ENCODE data around the gene FBXW10. TPM values are rescaled to one million over a fixed set of nuclear protein-coding genes. Genes with fewer than 3 reads are reported as not detected.
A peak's percentile ranks its signal among the peaks of the same experiment; 100 is the strongest.
"Not testable (repeated sequence)": the region's sequence is repeated elsewhere in the genome, so short reads cannot be mapped to it uniquely, and the experiment has no call there.

The FBXW10 gene
- total RNA-seq, 1 experiment from 2014 or later = not detected

DNA sequence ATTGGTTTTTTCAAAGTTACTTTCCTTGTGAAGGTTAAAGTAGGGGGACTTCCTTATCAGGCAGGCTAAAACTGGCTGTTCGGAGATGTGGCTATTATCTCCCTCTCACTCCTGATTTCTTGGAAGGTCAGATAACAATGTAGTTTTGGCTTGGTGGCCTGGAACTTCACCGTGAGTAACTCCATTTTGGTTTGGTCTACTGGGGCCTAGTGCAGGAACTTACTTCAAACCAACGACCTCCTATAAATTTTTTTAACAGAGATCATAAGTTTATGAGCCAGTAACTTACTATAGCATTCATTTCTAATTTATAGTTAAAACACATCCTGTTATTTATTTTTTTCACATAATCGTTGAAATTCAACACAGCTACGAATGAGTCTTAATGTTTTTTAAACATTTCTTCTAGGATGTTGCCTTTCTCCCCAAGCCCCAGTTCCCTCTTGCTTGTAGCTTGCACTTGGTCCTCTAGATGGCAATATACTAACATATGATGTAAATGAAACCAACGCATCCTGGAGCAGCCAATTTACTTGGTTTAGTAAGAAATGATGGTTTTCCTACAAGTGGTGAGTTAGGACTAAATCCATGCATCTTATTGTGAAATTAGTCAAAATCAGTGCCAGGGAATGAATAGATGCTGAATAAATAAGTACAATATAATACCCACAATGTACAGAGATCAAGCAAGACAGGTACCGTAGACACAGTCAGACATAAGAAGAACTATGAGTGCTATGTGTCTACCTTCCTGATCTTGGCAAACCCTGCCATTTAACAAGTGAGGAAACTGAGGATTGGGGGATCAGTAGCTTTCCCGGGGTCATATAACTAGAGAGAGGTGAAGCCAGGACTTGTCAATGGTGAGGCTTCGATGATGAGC, 72.9 kb downstream of the FBXW10 start:
- TF ChIP-seq, protein P1, sequence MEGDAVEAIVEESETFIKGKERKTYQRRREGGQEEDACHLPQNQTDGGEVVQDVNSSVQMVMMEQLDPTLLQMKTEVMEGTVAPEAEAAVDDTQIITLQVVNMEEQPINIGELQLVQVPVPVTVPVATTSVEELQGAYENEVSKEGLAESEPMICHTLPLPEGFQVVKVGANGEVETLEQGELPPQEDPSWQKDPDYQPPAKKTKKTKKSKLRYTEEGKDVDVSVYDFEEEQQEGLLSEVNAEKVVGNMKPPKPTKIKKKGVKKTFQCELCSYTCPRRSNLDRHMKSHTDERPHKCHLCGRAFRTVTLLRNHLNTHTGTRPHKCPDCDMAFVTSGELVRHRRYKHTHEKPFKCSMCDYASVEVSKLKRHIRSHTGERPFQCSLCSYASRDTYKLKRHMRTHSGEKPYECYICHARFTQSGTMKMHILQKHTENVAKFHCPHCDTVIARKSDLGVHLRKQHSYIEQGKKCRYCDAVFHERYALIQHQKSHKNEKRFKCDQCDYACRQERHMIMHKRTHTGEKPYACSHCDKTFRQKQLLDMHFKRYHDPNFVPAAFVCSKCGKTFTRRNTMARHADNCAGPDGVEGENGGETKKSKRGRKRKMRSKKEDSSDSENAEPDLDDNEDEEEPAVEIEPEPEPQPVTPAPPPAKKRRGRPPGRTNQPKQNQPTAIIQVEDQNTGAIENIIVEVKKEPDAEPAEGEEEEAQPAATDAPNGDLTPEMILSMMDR (IDR thresholded peaks at IDR 0.05) = peak; percentile 65; the same call in 1 of the 2 replicates
- H3K4me1 ChIP-seq (ENCODE audit: control insufficient read depth, insufficient read depth, low read length); CTCF ChIA-PET; intact Hi-C loops (cut with micrococcal nuclease; ENCODE audit: unreplicated experiment); H3K27me3 ChIP-seq (ENCODE audit: control insufficient read depth, insufficient read depth, low read length); H3K9me3 ChIP-seq (ENCODE audit: control insufficient read depth, insufficient read depth, low read depth, low read length); POLR2A ChIA-PET; H3K36me3 ChIP-seq (ENCODE audit: control insufficient read depth, insufficient read depth, low read length); H3K27ac ChIP-seq (ENCODE audit: low read length); in situ Hi-C loops (cut with HindIII; ENCODE audit: low pct_unique_long_range_greater_than_20kb, low sequenced_read_pairs); BruUV-seq (replicated peaks); H3K4me3 ChIP-seq (ENCODE audit: low read depth in 2 of 2, low read length in 2 of 2): not testable (repeated sequence)
- DNase-seq (ENCODE audit: low read depth, low spot score) (peak; percentile 25), ATAC-seq (peak; percentile 89)

DNA sequence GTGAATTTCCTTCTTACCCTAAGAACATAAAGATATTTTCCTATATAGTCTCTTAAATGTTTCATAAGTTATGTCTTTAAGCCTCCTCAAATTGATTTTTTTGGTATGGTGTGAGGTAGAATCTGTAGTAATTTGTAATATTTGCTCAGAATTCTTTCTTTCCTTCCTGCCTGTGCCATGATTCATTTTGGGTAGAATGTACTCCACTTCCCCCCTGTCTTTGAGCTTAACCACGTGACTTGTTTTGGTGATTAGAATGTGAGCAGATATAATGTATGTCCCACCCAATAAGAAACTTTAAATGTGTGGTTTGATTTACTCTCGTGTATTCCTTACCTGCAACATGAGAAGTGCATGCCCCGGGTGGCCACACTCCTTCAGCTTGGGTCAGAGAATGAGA, 77.6 kb downstream of the FBXW10 start:
- H3K9me3 ChIP-seq (ENCODE audit: control insufficient read depth, insufficient read depth, low read depth, low read length); in situ Hi-C loops (cut with HindIII; ENCODE audit: low pct_unique_long_range_greater_than_20kb, low sequenced_read_pairs); ATAC-seq; H3K27ac ChIP-seq (ENCODE audit: low read length); H3K4me3 ChIP-seq (ENCODE audit: low read depth in 2 of 2, low read length in 2 of 2); H3K36me3 ChIP-seq (ENCODE audit: control insufficient read depth, insufficient read depth, low read length); POLR2A ChIA-PET; H3K27me3 ChIP-seq (ENCODE audit: control insufficient read depth, insufficient read depth, low read length); intact Hi-C loops (cut with micrococcal nuclease; ENCODE audit: unreplicated experiment); H3K4me1 ChIP-seq (ENCODE audit: control insufficient read depth, insufficient read depth, low read length); CTCF ChIA-PET; DNase-seq (ENCODE audit: low read depth, low spot score); BruUV-seq (replicated peaks): not testable (repeated sequence)

DNA sequence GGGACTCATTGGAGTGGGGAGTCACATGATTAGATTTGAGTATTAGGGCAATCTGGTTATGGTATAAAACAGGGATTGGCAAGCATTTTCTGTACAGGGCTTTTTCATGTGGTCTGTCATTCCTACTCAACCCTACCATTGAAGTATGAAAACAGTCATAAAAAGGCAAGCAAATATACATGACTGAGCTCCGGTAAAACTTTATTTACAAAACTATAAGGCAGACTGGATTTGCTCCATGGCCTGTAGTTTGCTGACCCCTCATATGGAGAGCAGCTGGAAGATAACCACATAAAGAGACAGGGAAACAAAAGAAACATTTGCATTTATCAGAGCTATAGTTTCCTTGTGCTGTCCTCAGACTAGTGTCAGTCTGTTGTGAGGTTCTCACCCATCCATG, 83.8 kb downstream of the FBXW10 start:
- CTCF ChIA-PET; in situ Hi-C loops (cut with HindIII; ENCODE audit: low pct_unique_long_range_greater_than_20kb, low sequenced_read_pairs); intact Hi-C loops (cut with micrococcal nuclease; ENCODE audit: unreplicated experiment); H3K36me3 ChIP-seq (ENCODE audit: control insufficient read depth, insufficient read depth, low read length); BruUV-seq (replicated peaks); H3K27me3 ChIP-seq (ENCODE audit: control insufficient read depth, insufficient read depth, low read length); H3K27ac ChIP-seq (ENCODE audit: low read length); ATAC-seq; H3K9me3 ChIP-seq (ENCODE audit: control insufficient read depth, insufficient read depth, low read depth, low read length); DNase-seq (ENCODE audit: low read depth, low spot score); POLR2A ChIA-PET; H3K4me1 ChIP-seq (ENCODE audit: control insufficient read depth, insufficient read depth, low read length); H3K4me3 ChIP-seq (ENCODE audit: low read depth in 2 of 2, low read length in 2 of 2): not testable (repeated sequence)

Other genes with a start within 250 kb of the FBXW10 start
- not detected for gene TBC1D28, start 99.7 kb upstream of the FBXW10 start, total RNA-seq (2021; ENCODE audit: unreplicated experiment)
- gene FOXO3B, start 61.7 kb upstream of the FBXW10 start, total RNA-seq (2021; ENCODE audit: unreplicated experiment) = 4.2 TPM
- 39.4 TPM for gene TVP23B, start 37.1 kb downstream of the FBXW10 start, total RNA-seq (2021; ENCODE audit: unreplicated experiment)
- gene PRPSAP2, start 114.1 kb downstream of the FBXW10 start, total RNA-seq (2021; ENCODE audit: unreplicated experiment) = 25.3 TPM
- gene SLC5A10, start 208.1 kb downstream of the FBXW10 start, total RNA-seq (2021; ENCODE audit: unreplicated experiment) = not detected

Data from Panc1 (cell line).